HepG2 (cell line): ENCODE results near the gene TMED6. TPM values are rescaled to one million over a fixed set of nuclear protein-coding genes. Genes with fewer than 3 reads are reported as not detected.
A peak's percentile ranks its signal among the peaks of the same experiment; 100 is the strongest.

Source experiments
- ADNP ChIP-seq: sonication (generic); formaldehyde crosslinking; IDR thresholded peaks from 2 replicates; pipeline ENCODE4 v1.4.0; 2020; ENCODE audit warnings: missing genetic modification reagents
- CENPT ChIP-seq: sonication (generic); formaldehyde crosslinking; IDR thresholded peaks from 2 replicates; pipeline ENCODE4 v1.8.0; 2022; ENCODE audit warnings: low read depth, mild to moderate bottlenecking, moderate library complexity, missing genetic modification reagents
- ELF1 ChIP-seq: sonication (generic); formaldehyde crosslinking; IDR thresholded peaks from 2 replicates; pipeline ENCODE4 v1.4.0; 2020; ENCODE audit warnings: missing genetic modification reagents
- FOXJ3 ChIP-seq: sonication (generic); formaldehyde crosslinking; IDR thresholded peaks from 2 replicates; pipeline ENCODE4 v1.4.0; 2020; ENCODE audit warnings: missing genetic modification reagents, mild to moderate bottlenecking, borderline replicate concordance
- GATAD1 ChIP-seq: IDR thresholded peaks from 2 replicates; pipeline ENCODE4 v1.6.1; 2016; ENCODE audit warnings: missing genetic modification reagents, missing compliant biosample characterization
- NRL ChIP-seq: sonication (generic); formaldehyde crosslinking; IDR thresholded peaks from 2 replicates; pipeline ENCODE4 v1.5.0; 2020; ENCODE audit warnings: missing genetic modification reagents, mild to moderate bottlenecking, moderate library complexity, borderline replicate concordance
- REL ChIP-seq: sonication (generic); formaldehyde crosslinking; conservative IDR thresholded peaks from 2 replicates; pipeline ENCODE4 v1.8.0; 2022; ENCODE audit warnings: mild to moderate bottlenecking, missing genetic modification reagents, moderate library complexity
- REPIN1 ChIP-seq: sonication (generic); formaldehyde crosslinking; IDR thresholded peaks from 2 replicates; pipeline ENCODE4 v1.8.0; 2022; ENCODE audit warnings: missing genetic modification reagents, low read depth, mild to moderate bottlenecking, borderline replicate concordance
- SALL1 ChIP-seq: sonication (generic); formaldehyde crosslinking; IDR thresholded peaks from 2 replicates; pipeline ENCODE4 v1.8.0; 2022; ENCODE audit warnings: mild to moderate bottlenecking, missing genetic modification reagents
- SMARCC2 ChIP-seq: fragments of 450-650 bp; IDR thresholded peaks from 2 replicates; pipeline ENCODE4 v1.6.1; 2017; ENCODE audit warnings: antibody characterized with exemption, mild to moderate bottlenecking
- SMC3 ChIP-seq: IDR thresholded peaks from 2 replicates; pipeline ENCODE4 v1.6.1; 2011; ENCODE audit warnings: low read length, improper control_type of control experiment
- ZNF138 ChIP-seq: sonication (generic); formaldehyde crosslinking; IDR thresholded peaks from 2 replicates; pipeline ENCODE4 v1.5.0; 2020; ENCODE audit warnings: mild to moderate bottlenecking, low read depth, missing genetic modification reagents
- ZNF780A ChIP-seq: sonication (generic); formaldehyde crosslinking; IDR thresholded peaks from 2 replicates; pipeline ENCODE4 v1.8.0; 2022; ENCODE audit warnings: mild to moderate bottlenecking, missing genetic modification reagents, moderate library complexity
- ZNF788 ChIP-seq: sonication (generic); formaldehyde crosslinking; IDR thresholded peaks from 2 replicates; pipeline ENCODE4 v1.5.0; 2020; ENCODE audit warnings: mild to moderate bottlenecking, missing genetic modification reagents, borderline replicate concordance
- ZSCAN31 ChIP-seq: sonication (generic); formaldehyde crosslinking; IDR thresholded peaks from 2 replicates; pipeline ENCODE4 v1.5.0; 2020; ENCODE audit warnings: low read depth, mild to moderate bottlenecking, missing genetic modification reagents
- ZSCAN9 ChIP-seq: IDR thresholded peaks from 2 replicates; pipeline ENCODE4 v1.6.1; 2016; ENCODE audit warnings: borderline replicate concordance
- polyA plus RNA-seq, 8 experiments: library from polyadenylated mRNA; depleted of rRNA in 3 of 8; stranded (reverse) in 7 of 8; unstranded in 1 of 8; fragments of >200 nt; fragmentation: Illumina TruSeq in 4 of 8; extraction: Trizol in 4 of 8; gene quantifications; 2 replicates each; pipeline versions ENCODE4 v1.2.1 to v1.2.3, GENCODE V29; 2011 to 2016; ENCODE audit warnings: low read depth in 4 of 8, missing spikeins in 1 of 8, mixed read lengths in 1 of 8; ENCODE audit not compliant: insufficient read depth in 1 of 8
- total RNA-seq, 5 experiments: library from RNA; depleted of rRNA; stranded (reverse); fragments of >200 nt; fragmentation: Illumina TruSeq; extraction: Trizol; gene quantifications; 2 replicates each; pipeline ENCODE4 v1.2.3, GENCODE V29; 2016; ENCODE audit warnings: low read depth in 1 of 5
- TF ChIP-seq, protein P1 (sequence below): sonication (generic); formaldehyde crosslinking; IDR thresholded peaks from 2 replicates; pipeline ENCODE4 v1.4.0; 2020; ENCODE audit warnings: missing genetic modification reagents, mild to moderate bottlenecking, borderline replicate concordance
- TF ChIP-seq, protein P2 (sequence below): sonication (generic); formaldehyde crosslinking; IDR thresholded peaks from 2 replicates; pipeline ENCODE4 v1.4.0; 2020; ENCODE audit warnings: missing genetic modification reagents
- TF ChIP-seq, protein P3 (sequence below): sonication (generic); formaldehyde crosslinking; IDR thresholded peaks from 2 replicates; pipeline ENCODE4 v1.5.1; 2020; ENCODE audit warnings: missing genetic modification reagents, mild to moderate bottlenecking, borderline replicate concordance
- TF ChIP-seq, protein P4 (sequence below): sonication (generic); formaldehyde crosslinking; IDR thresholded peaks from 2 replicates; pipeline ENCODE4 v1.5.0; 2020; ENCODE audit warnings: mild to moderate bottlenecking, missing genetic modification reagents
- TF ChIP-seq, protein P5 (sequence below): sonication (generic); formaldehyde crosslinking; IDR thresholded peaks from 2 replicates; pipeline ENCODE4 v1.5.0; 2020; ENCODE audit warnings: mild to moderate bottlenecking, missing genetic modification reagents, moderate library complexity

Gene TMED6
- total and polyA plus RNA-seq, 2 of the 13 experiments (the other 11 are each of a cell fraction or from before 2014, with no cell fraction given), result 9.8 to 14.4 TPM

DNA sequence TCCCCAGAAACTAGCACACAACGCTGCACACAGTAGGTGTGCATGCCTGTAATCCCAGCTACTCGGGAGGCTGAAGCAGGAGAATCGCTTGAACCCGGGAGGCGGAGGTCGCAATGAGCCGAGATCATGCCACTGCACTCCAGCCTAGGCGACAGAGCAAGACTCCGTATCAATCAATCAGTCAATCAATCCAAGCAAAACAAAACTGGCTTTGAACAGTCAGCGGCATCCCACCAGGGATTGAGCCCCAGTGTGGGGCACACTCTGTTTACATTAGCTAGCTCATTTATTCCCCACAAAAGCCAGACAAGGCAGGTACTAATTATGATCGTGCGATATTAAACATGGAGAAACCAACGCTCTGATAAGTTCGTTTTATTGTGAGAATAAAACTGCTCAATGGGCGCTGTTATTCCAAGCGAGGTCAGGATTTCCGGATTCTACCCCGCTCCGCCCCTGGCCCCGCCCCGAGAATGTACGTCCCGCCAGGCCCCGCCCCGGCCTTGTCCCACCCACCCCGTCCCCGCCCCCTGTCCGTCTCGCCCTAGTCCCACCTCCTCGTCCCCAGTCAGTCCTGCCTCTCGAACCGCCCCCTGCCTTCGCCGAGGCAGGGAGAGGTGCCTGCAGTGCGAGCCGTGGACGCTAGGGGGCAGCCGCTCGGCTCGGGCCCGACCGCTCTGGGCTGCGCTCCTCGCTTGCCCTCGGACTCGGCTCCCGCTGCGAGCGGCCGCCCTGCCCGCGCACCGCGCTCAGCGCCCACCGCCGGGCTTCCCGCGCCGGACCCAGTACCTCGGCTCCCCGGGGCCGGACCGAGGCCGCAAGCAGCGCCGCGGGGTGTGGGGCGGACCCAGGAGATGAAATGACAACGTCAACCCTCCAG is 40.7 kb downstream of the TMED6 start, which contains the start of gene VPS4A (continued):
- TF ChIP-seq, protein P1, sequence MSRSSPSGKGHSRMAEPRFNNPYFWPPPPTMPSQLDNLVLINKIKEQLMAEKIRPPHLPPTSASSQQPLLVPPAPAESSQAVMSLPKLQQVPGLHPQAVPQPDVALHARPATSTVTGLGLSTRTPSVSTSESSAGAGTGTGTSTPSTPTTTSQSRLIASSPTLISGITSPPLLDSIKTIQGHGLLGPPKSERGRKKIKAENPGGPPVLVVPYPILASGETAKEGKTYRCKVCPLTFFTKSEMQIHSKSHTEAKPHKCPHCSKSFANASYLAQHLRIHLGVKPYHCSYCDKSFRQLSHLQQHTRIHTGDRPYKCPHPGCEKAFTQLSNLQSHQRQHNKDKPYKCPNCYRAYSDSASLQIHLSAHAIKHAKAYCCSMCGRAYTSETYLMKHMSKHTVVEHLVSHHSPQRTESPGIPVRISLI, result no peak
- TF ChIP-seq, protein P2, sequence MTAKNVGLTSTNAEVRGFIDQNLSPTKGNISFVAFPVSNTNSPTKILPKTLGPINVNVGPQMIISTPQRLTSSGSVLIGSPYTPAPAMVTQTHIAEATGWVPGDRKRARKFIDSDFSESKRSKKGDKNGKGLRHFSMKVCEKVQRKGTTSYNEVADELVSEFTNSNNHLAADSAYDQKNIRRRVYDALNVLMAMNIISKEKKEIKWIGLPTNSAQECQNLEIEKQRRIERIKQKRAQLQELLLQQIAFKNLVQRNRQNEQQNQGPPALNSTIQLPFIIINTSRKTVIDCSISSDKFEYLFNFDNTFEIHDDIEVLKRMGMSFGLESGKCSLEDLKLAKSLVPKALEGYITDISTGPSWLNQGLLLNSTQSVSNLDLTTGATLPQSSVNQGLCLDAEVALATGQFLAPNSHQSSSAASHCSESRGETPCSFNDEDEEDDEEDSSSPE (CRISPR knock-in tag), result peak; percentile 61; the same call in 1 of the 2 replicates
- TF ChIP-seq NRL, result peak; percentile 50
- TF ChIP-seq SMC3, result no peak; the same call in 1 of the 2 replicates
- 0 out of 2 replicates have a peak, but pooled peaks have one; percentile 16 for TF ChIP-seq ADNP
- peak; percentile 84 for TF ChIP-seq GATAD1 (CRISPR knock-in tag)
- TF ChIP-seq, protein P3, sequence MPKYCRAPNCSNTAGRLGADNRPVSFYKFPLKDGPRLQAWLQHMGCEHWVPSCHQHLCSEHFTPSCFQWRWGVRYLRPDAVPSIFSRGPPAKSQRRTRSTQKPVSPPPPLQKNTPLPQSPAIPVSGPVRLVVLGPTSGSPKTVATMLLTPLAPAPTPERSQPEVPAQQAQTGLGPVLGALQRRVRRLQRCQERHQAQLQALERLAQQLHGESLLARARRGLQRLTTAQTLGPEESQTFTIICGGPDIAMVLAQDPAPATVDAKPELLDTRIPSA (CRISPR knock-in tag), result no peak
- TF ChIP-seq, protein P4, sequence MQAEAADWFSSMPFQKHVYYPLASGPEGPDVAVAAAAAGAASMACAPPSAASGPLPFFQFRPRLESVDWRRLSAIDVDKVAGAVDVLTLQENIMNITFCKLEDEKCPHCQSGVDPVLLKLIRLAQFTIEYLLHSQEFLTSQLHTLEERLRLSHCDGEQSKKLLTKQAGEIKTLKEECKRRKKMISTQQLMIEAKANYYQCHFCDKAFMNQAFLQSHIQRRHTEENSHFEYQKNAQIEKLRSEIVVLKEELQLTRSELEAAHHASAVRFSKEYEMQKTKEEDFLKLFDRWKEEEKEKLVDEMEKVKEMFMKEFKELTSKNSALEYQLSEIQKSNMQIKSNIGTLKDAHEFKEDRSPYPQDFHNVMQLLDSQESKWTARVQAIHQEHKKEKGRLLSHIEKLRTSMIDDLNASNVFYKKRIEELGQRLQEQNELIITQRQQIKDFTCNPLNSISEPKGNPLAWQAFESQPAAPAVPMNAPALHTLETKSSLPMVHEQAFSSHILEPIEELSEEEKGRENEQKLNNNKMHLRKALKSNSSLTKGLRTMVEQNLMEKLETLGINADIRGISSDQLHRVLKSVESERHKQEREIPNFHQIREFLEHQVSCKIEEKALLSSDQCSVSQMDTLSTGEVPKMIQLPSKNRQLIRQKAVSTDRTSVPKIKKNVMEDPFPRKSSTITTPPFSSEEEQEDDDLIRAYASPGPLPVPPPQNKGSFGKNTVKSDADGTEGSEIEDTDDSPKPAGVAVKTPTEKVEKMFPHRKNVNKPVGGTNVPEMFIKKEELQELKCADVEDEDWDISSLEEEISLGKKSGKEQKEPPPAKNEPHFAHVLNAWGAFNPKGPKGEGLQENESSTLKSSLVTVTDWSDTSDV, result no peak; the same call in 1 of the 2 replicates
- TF ChIP-seq REL (CRISPR knock-in tag), result 0 out of 2 replicates have a peak, but pooled peaks have one; percentile 53
- TF ChIP-seq ZNF780A (CRISPR knock-in tag), result peak; percentile 27; the same call in 1 of the 2 replicates
- TF ChIP-seq ZNF138, result peak; percentile 39; the same call in 1 of the 2 replicates
- TF ChIP-seq SMARCC2, result no peak
- TF ChIP-seq ELF1, result peak; percentile 70
- peak; percentile 55; the same call in 1 of the 2 replicates for TF ChIP-seq ZSCAN9 (CRISPR knock-in tag)
- TF ChIP-seq ZNF788, result peak; percentile 96
- TF ChIP-seq SALL1 (CRISPR knock-in tag), result peak; percentile 72
- peak; percentile 96 for TF ChIP-seq ZSCAN31 (CRISPR knock-in tag)
- no peak for TF ChIP-seq FOXJ3 (CRISPR knock-in tag)
- TF ChIP-seq, protein P5, sequence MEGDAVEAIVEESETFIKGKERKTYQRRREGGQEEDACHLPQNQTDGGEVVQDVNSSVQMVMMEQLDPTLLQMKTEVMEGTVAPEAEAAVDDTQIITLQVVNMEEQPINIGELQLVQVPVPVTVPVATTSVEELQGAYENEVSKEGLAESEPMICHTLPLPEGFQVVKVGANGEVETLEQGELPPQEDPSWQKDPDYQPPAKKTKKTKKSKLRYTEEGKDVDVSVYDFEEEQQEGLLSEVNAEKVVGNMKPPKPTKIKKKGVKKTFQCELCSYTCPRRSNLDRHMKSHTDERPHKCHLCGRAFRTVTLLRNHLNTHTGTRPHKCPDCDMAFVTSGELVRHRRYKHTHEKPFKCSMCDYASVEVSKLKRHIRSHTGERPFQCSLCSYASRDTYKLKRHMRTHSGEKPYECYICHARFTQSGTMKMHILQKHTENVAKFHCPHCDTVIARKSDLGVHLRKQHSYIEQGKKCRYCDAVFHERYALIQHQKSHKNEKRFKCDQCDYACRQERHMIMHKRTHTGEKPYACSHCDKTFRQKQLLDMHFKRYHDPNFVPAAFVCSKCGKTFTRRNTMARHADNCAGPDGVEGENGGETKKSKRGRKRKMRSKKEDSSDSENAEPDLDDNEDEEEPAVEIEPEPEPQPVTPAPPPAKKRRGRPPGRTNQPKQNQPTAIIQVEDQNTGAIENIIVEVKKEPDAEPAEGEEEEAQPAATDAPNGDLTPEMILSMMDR (CRISPR knock-in tag), result peak; percentile 92
- TF ChIP-seq CENPT (CRISPR knock-in tag), result peak; percentile 87
- no peak; the same call in none of the 2 replicates for TF ChIP-seq REPIN1 (CRISPR knock-in tag)
